HAP-1 (cell line): Measurements from ENCODE around the gene TARS3.
"Not testable (repeated sequence)": the region's sequence is repeated elsewhere in the genome, so short reads cannot be mapped to it uniquely, and the experiment has no call there.

Experiments used
- DNase-seq, 2 experiments: peaks; one replicate each; pipeline ENCODE4 v3.0.0-alpha.2; 2016 to 2020; ENCODE audit warnings: low spot score in 2 of 2
- H3K27me3 ChIP-seq: fragments of 250-450 bp; sonication (Bioruptor Pico); 2 replicates; pipeline ENCODE4 v1.5.1; 2020; ENCODE audit warnings: low read depth, mild to moderate bottlenecking, moderate library complexity
- H3K36me3 ChIP-seq: fragments of 250-450 bp; sonication (Bioruptor Pico); replicated peaks from 2 replicates; pipeline ENCODE4 v1.5.1; 2020; ENCODE audit warnings: mild to moderate bottlenecking
- H3K4me1 ChIP-seq: fragments of 250-450 bp; sonication (Bioruptor Pico); 2 replicates; pipeline ENCODE4 v1.5.1; 2020; ENCODE audit warnings: mild to moderate bottlenecking
- H3K4me3 ChIP-seq: fragments of 250-450 bp; sonication (Bioruptor Pico); 2 replicates; pipeline ENCODE4 v1.5.1; 2020; ENCODE audit warnings: mild to moderate bottlenecking, moderate library complexity
- H3K9me3 ChIP-seq: fragments of 250-450 bp; sonication (Bioruptor Pico); 2 replicates; pipeline ENCODE4 v1.5.1; 2020; ENCODE audit warnings: mild to moderate bottlenecking, moderate library complexity
- in situ Hi-C: fragments of 300-500 bp; cut with MboI; formaldehyde crosslinking; loops from 3 replicates; pipeline ENCODE4 v1.14.3; 2020; ENCODE audit warnings: low sequenced_read_pairs, inconsistent platforms, mixed read lengths

Gene TARS3

DNA sequence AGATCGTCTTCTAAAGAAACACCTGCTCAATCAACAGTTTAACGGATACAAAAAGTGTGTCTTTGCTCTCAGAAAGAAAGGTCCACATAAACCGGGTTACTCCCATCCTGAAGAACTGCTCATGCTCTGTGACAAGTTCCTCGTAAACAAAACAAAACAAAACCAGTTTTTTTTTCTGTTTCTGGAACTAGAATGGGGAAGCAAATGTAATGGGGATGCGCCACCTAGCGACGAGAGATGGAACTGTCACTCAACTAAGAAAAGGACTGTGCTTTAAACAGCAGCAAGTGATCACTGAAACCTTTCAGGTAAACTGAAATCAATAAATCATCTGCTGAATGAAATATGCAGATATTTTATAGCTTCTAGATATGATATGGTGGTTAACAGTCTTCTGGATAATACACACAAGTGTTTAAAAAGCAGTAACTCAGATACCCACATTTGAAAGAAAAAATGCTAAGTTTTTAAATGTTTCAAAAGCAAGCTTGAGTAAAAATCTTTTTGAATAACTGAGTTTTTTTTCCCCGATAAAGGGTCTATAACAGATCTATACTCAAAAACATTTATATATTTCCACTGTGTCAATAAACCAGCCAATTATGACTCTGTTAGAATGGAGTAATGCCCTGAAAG, 83.0 kb downstream of the TARS3 start:
- peaks cover 35% of the 10 kb centered on the region for H3K36me3 ChIP-seq
- no peaks in the 10 kb centered on the region for H3K27me3 ChIP-seq
- peak; percentile 48 to 77 for DNase-seq
- peaks cover 17% of the 10 kb centered on the region for H3K4me1 ChIP-seq
- H3K9me3 ChIP-seq, result no peaks in the 10 kb centered on the region
- in situ Hi-C loops, result loop anchor here (5.0 kb wide), 1 partner anchor 344 kb away; the partner anchor contains the start of gene SNRPA1
- H3K4me3 ChIP-seq, result no peak overlapping the region

DNA sequence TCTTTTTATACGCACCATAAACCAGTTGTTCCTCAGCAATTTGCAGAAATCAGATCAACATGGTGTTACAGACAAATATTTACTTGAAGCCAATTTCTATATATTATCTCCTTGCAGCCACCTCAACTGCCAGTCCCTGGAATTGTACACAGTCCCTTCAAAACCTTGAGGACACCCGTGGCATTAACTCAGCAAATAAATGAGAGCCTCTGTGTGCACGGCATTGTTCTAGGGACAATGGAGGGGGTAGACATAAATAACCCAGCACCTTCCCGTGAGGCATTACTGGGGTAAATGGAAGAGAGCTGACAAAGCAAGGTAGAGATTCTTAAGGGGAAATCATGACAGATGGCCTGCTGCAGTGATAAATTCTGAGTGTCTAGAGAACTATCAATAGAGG, 84.6 kb downstream of the TARS3 start:
- no peaks in the 10 kb centered on the region for H3K9me3 ChIP-seq
- H3K36me3 ChIP-seq, result peaks cover 20% of the 10 kb centered on the region
- peaks cover 17% of the 10 kb centered on the region for H3K4me1 ChIP-seq
- DNase-seq, result no peak
- no peaks in the 10 kb centered on the region for H3K27me3 ChIP-seq
- in situ Hi-C loops, result loop anchor here (5.0 kb wide), 1 partner anchor 342 kb away; the partner anchor contains the start of gene SNRPA1
- H3K4me3 ChIP-seq, result no peak overlapping the region

DNA sequence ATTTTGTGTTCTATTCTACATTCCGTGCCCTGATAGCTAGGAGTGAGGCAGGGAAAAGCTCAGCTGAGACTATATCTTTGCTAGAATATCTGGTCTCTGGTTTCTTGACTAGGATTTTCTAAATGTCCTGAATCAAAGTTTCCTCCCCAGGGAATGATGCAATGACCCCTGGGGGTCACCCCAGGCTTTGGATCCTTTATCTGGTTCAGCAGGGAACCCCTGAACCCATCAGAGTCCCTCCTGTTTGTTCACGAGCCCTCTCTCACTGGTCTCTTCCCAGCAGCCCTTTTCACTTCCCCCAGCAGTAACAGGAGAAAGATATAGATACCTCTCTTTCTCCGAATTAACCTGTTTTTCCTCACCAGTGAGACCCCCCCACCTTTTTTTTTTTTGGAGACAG, 86.4 kb downstream of the TARS3 start:
- in situ Hi-C loops, result no loop called here
- H3K4me1 ChIP-seq, result peaks cover 17% of the 10 kb centered on the region
- DNase-seq, result no peak

DNA sequence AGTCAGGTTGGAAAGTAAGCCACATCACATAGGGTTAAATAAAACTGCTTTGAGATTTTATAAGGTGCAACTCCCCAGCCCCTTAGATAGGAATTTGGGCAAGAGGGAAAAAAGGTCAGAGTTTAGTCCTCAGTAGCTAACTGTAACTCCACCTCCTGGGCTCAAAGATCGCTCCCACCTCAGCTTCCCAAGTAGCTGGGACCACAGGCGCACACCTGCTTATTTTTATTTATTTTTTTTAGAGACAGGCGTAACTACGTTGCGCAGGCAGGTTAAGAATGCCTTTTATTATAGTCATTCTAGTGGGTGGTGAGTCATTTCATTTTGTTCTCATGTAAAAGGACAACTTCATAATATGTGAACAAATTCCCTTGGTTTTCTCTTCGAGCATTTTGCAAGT, 86.8 kb downstream of the TARS3 start:
- H3K4me3 ChIP-seq, result no peak overlapping the region
- H3K4me1 ChIP-seq, result peaks cover 17% of the 10 kb centered on the region
- H3K27me3 ChIP-seq, result no peaks in the 10 kb centered on the region
- no peaks in the 10 kb centered on the region for H3K9me3 ChIP-seq
- DNase-seq, result no peak
- peaks cover 15% of the 10 kb centered on the region for H3K36me3 ChIP-seq
- in situ Hi-C loops, result no loop called here

More for the DNA sequence above, 86.4 kb downstream of the TARS3 start:
- Histone ChIP-seq H3K27me3 (no peaks in the 10 kb centered on the region), H3K9me3 (no peaks in the 10 kb centered on the region), H3K36me3 (peaks cover 15% of the 10 kb centered on the region), H3K4me3 (no peak overlapping the region)

DNA sequence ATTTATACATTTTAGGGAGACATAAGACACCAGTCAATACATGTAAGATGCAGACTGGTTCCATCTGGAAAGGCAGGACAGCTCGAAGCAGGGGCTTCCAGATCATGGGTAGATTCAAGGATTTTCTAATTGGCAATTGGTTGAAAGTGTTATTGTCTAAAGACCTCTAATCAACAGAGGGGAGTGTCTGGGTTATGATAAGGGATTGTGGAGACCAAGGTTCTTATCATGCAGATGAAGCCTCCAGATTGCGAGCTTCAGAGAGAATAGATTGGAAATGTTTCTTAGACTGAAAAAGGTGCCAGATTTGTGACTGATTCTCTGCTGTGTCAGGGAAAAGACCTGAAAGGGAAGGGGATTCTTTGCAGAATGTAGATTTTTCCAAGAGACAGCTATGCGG, 87.2 kb downstream of the TARS3 start:
- DNase-seq, result peak in 1 of 2 experiments; percentile 22
- in situ Hi-C loops, result no loop called here
- Histone ChIP-seq H3K4me3 (no peak overlapping the region), H3K27me3 (no peaks in the 10 kb centered on the region), H3K36me3 (peaks cover 15% of the 10 kb centered on the region), H3K9me3 (no peaks in the 10 kb centered on the region), H3K4me1 (peaks cover 17% of the 10 kb centered on the region)

DNA sequence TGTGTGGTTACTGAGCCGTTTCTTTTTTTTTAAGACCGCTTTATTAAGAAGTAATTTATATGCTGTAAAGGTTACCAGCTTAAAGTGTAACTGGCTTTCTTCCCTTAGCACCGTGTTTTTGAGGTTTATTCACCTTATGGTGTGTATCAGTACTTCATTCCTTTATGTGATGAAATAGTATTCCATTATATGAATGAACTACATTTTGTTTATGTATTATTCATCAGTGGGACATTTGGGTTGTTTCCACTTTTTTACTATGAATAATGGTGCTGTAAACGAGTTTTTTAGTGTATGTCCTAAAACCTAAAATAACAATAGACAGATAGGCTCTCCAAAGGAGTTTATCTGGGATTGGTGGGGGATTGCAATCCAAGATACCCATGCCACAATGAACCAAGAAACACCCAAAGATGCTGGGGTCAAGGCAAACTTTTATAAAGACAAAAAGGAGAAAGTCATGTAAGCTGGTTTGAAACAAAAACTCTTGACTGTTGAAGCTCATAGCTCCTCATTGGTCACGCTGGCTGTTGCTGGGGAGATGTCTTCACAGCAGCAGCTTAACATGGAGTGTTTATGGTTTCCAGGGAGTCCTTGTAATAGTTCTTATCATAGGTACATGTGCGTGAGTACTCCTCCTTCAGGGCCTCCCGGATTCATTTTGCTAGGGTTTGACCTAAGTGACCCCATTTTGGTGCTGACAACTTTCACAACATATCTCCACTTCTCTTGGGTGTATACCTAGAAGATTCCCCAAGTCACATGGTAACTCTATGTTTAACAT, 88.1 kb downstream of the TARS3 start:
- peaks cover 12% of the 10 kb centered on the region for H3K36me3 ChIP-seq
- no peak overlapping the region for H3K4me3 ChIP-seq
- H3K4me1 ChIP-seq, result peaks cover 17% of the 10 kb centered on the region
- DNase-seq, result no peak
- H3K27me3 ChIP-seq, result no peaks in the 10 kb centered on the region
- H3K9me3 ChIP-seq, result no peaks in the 10 kb centered on the region
- in situ Hi-C loops, result no loop called here

DNA sequence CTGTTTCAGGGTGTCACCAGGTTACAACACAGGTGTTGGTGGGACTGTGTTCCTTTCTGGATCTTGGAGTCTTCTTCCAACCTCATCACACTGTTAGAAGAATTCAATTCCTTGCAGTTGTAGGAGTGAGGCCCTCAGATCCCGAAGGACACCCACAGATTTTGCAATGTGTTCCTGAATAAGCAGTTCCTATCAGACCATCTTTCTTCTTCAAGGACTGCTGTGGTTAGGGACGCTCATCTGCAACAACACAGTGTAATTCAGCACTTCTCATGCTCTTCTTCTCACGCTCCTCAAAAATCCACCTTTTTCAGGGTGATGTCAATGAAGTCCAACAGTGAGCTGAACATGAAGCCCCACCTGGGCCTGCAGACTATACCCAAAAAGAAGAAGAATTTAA, 90.9 kb downstream of the TARS3 start:
- H3K36me3 ChIP-seq, result no peaks in the 10 kb centered on the region
- peaks cover 12% of the 10 kb centered on the region for H3K4me1 ChIP-seq
- no peaks in the 10 kb centered on the region for H3K27me3 ChIP-seq
- no peak for DNase-seq
- no peak overlapping the region for H3K4me3 ChIP-seq
- no peaks in the 10 kb centered on the region for H3K9me3 ChIP-seq
- in situ Hi-C loops, result no loop called here

DNA sequence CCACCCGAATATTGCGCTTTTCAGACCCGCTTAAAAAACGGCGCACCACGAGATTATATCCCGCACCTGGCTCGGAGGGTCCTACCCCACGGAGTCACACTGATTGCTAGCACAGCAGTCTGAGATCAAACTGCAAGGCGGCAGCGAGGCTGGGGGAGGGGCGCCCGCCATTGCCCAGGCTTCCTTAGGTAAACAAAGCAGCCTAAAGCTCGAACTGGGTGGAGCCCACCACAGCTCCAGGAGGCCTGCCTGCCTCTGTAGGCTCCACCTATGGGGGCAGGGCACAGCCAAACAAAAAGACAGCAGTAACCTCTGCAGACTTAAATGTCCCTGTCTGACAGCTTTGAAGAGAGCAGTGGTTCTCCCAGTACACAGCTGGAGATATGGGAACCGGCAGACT, 97.5 kb downstream of the TARS3 start:
- in situ Hi-C loops, DNase-seq: not testable (repeated sequence)

DNA sequence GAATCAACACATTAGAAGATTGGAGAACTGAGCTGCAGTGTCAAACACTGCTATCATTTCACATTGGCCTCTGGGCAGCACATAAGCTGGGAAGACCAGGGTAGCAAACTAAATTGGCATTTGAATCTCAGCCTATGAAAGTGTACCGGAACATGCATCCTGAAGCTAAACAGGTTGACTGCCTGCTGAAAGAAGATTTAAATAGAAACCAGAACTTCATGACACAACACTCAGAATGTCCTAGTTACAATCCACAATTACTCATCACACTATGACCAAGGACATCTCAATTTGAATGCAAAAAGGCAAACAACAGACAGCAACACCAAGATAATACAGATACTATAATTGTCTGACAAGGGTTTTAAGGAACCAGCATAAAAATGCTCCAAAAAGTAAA, 98.3 kb downstream of the TARS3 start:
- Histone ChIP-seq H3K4me1 (no peaks in the 10 kb centered on the region), H3K27me3 (no peaks in the 10 kb centered on the region), H3K9me3 (no peaks in the 10 kb centered on the region; the same call in 1 of the 2 replicates), H3K4me3 (no peak overlapping the region), H3K36me3 (no peaks in the 10 kb centered on the region)
- no peak for DNase-seq
- in situ Hi-C loops, result no loop called here

More for the DNA sequence above, 97.5 kb downstream of the TARS3 start:
- H3K36me3 ChIP-seq, H3K27me3 ChIP-seq, H3K4me1 ChIP-seq, H3K4me3 ChIP-seq, H3K9me3 ChIP-seq: not testable (repeated sequence)

DNA sequence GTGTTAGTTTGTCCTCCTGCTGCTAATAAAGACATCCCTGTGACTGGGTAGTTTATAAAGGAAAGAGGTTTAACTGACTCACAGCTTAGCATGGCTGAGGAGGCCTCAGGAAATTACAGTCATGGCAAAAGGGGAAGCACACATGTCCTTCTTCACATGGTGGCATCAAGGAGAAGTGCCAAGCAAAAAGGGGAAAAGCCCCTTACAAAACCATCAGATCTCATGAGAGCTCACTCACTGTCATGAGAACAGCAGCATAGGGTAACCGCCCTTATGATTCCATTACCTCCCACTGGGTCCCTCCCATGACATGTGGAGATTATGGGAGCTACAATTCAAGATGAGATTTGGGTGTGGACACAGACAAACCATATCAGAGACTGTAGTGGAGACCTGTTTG, 99.1 kb downstream of the TARS3 start:
- no peak overlapping the region for H3K4me3 ChIP-seq
- no peaks in the 10 kb centered on the region; the same call in 1 of the 2 replicates for H3K9me3 ChIP-seq
- no peaks in the 10 kb centered on the region for H3K27me3 ChIP-seq
- H3K4me1 ChIP-seq, result no peaks in the 10 kb centered on the region
- no peak for DNase-seq
- in situ Hi-C loops, result no loop called here
- H3K36me3 ChIP-seq, result no peaks in the 10 kb centered on the region

DNA sequence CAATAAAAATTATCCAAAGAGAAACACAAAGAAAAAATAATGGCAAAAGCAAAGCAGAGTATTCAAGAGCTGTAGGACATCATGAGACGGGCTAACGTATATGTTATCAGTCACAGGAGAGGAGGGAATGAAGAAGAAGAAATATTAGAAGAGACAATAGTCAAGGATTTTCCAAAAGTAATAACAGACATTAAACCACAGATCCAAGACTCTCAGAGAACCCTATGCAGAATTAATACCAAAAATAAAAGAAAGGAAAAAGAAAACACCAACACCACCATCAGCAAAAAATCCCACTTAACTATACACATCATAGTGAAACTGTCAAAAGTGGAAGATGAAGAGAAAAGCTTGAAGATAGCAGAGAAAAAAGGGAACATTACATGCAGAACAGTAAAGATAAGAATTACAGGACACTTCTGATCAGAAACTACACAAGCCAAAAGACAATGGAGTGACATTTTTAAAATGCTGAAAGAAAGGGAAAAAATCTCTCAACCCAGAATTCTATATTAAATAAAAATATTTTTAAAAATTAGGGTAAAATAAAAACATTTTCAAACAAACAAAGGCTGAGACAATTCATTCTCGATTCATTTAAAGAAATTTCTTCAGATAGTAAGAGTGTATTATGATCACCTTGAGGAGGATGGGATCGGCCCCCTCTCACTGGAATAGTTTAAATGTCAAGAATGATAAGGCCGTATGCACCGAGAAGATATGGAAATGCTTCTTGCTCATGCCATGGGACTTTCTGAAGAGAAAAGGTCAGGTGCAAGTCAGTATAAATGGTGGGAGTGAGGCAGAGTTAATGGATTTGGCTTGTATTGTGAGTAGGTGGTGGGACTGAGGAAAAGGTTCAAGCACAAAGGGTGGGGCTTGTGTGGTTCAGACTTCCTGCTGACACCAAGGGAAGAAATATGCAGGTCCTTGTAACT, 100.6 kb downstream of the TARS3 start:
- no peak overlapping the region for H3K4me3 ChIP-seq
- no peak for DNase-seq
- H3K4me1 ChIP-seq, result no peaks in the 10 kb centered on the region
- H3K9me3 ChIP-seq, result no peaks in the 10 kb centered on the region; the same call in 1 of the 2 replicates
- H3K36me3 ChIP-seq, result no peaks in the 10 kb centered on the region
- in situ Hi-C loops, result no loop called here
- no peaks in the 10 kb centered on the region for H3K27me3 ChIP-seq

DNA sequence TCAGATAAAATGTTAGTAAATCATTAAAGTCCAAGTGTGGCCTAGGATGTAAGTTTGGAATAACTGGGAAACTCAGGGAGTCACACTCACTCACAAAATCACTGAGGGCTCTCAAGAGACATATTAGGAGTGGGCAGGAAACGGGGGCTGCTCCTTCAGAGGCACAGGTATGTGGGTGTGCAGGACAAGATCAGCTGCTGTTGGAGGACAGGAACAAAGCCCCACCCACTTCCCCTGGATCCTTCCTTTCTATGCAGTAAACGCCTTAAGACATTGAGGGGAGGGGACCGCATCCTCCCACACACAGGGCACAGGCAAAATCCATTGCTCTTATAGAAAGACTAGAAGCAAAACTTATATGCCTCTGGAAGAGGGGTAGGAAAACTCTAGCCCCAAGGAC, 102.3 kb downstream of the TARS3 start:
- Histone ChIP-seq H3K36me3 (no peaks in the 10 kb centered on the region), H3K9me3 (no peaks in the 10 kb centered on the region; the same call in 1 of the 2 replicates), H3K27me3 (no peaks in the 10 kb centered on the region), H3K4me3 (no peak overlapping the region), H3K4me1 (no peaks in the 10 kb centered on the region)
- in situ Hi-C loops, result no loop called here
- DNase-seq, result no peak

DNA sequence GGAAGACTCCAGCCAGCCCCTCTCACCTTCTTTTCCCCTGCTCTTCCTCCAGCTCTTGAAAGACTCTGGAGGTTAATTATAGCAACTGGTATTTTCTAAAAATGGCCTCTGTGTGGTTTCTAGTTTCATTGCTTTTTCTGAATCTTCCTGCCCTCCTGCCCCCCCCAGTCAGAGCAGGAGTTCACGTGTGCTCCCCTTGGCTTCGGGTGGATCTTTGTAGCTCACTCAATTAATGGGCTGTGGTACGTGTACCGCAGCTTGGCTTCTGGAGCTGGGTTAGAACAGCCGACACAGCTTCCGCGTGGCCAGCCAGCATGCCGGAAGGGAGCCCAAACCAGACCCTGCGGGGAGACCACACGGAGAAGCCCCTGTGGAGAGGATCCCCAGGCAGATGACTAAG, 103.6 kb downstream of the TARS3 start:
- Histone ChIP-seq H3K4me3 (no peak overlapping the region), H3K36me3 (no peaks in the 10 kb centered on the region), H3K9me3 (no peaks in the 10 kb centered on the region; the same call in 1 of the 2 replicates), H3K27me3 (no peaks in the 10 kb centered on the region), H3K4me1 (no peaks in the 10 kb centered on the region)
- in situ Hi-C loops, result no loop called here
- no peak for DNase-seq

DNA sequence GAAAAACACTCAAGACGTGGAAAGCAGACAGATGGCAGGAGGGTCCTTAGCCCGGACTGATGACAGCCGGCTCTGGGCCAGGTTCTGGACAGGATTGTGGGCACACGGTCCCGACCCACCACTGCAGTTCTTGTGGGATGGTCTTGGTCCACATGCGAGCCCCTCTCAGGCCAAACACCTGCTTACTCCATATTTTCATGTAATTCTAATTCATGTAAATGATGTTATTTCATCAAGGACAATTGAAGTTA, 104.7 kb downstream of the TARS3 start:
- in situ Hi-C loops, result no loop called here
- Histone ChIP-seq H3K9me3 (no peaks in the 10 kb centered on the region; the same call in 1 of the 2 replicates), H3K36me3 (no peaks in the 10 kb centered on the region), H3K4me3 (no peak overlapping the region), H3K27me3 (no peaks in the 10 kb centered on the region), H3K4me1 (no peaks in the 10 kb centered on the region)
- DNase-seq, result no peak
